ENCODE measurements around the gene FSTL4. TPM values are rescaled to one million over a fixed set of nuclear protein-coding genes. Genes with fewer than 3 reads are reported as not detected.

The FSTL4 gene
- total and polyA plus RNA-seq, 4 donors: 0.02 to 0.18 TPM; not detected in 2

DNA sequence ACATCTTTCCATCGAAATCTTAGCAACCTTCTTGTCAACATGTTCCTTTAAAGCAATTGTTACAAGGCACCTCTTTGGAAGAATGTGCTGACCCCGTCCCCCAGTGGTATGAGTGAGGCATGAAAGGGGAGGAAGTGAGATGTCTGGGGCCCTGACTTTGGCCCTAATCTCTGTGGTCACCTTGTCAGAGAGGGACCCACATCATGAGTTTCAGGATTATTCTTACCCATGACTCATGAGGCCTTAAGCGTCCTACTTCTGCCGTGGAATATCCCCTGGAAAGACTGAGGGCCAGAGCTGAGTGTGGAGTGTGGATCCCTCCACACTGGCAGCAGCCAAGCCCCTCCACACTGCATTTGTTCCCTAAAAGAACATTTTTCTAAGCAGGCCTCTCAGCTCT is 81.2 kb downstream of the FSTL4 start:
- H3K4me3 ChIP-seq (ENCODE audit: low read depth in 1 of 3, low read length in 3 of 3): no peak overlapping the region
- 85% methylated on average over 4 of the region's 4 CpGs for WGBS
- no peaks in the 10 kb centered on the region for H3K4me1 ChIP-seq (ENCODE audit: control insufficient read depth in 4 of 4, insufficient read depth in 4 of 4, low read length in 3 of 4)
- no peak overlapping the region for H3K9ac ChIP-seq (ENCODE audit: low read depth in 1 of 2, low read length in 2 of 2)
- no peak for DNase-seq (ENCODE audit: low spot score)
- TF ChIP-seq, protein P1, sequence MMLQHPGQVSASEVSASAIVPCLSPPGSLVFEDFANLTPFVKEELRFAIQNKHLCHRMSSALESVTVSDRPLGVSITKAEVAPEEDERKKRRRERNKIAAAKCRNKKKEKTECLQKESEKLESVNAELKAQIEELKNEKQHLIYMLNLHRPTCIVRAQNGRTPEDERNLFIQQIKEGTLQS (IDR thresholded peaks at IDR 0.05): no peak
- no peak for TF ChIP-seq RXRA (IDR thresholded peaks at IDR 0.05)
- TF ChIP-seq, protein P2, sequence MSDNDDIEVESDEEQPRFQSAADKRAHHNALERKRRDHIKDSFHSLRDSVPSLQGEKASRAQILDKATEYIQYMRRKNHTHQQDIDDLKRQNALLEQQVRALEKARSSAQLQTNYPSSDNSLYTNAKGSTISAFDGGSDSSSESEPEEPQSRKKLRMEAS (IDR thresholded peaks at IDR 0.05): no peak
- TF ChIP-seq EGR1 (IDR thresholded peaks at IDR 0.05; ENCODE audit: low read depth in 2 of 2): no peak
- TF ChIP-seq YY1 (IDR thresholded peaks at IDR 0.05): no peak
- TF ChIP-seq, protein P3, sequence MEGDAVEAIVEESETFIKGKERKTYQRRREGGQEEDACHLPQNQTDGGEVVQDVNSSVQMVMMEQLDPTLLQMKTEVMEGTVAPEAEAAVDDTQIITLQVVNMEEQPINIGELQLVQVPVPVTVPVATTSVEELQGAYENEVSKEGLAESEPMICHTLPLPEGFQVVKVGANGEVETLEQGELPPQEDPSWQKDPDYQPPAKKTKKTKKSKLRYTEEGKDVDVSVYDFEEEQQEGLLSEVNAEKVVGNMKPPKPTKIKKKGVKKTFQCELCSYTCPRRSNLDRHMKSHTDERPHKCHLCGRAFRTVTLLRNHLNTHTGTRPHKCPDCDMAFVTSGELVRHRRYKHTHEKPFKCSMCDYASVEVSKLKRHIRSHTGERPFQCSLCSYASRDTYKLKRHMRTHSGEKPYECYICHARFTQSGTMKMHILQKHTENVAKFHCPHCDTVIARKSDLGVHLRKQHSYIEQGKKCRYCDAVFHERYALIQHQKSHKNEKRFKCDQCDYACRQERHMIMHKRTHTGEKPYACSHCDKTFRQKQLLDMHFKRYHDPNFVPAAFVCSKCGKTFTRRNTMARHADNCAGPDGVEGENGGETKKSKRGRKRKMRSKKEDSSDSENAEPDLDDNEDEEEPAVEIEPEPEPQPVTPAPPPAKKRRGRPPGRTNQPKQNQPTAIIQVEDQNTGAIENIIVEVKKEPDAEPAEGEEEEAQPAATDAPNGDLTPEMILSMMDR (IDR thresholded peaks at IDR 0.05; ENCODE audit: low read depth, low read length, missing input control): no peak
- no peak overlapping the region for H3K27ac ChIP-seq (ENCODE audit: low read depth in 1 of 2, low read length in 2 of 2)
- no peaks in the 10 kb centered on the region for H3K36me3 ChIP-seq (ENCODE audit: control insufficient read depth in 4 of 4, insufficient read depth in 3 of 4, low read depth in 1 of 4, low read length in 3 of 4)
- no peaks in the 10 kb centered on the region for H3K9me3 ChIP-seq (ENCODE audit: control insufficient read depth in 4 of 4, low read length in 3 of 4)
- peaks cover 0 to 2% (median 0%) of the 10 kb centered on the region in 4 donors for H3K27me3 ChIP-seq (ENCODE audit: control insufficient read depth in 4 of 4, insufficient read depth in 4 of 4, low read length in 3 of 4)

DNA sequence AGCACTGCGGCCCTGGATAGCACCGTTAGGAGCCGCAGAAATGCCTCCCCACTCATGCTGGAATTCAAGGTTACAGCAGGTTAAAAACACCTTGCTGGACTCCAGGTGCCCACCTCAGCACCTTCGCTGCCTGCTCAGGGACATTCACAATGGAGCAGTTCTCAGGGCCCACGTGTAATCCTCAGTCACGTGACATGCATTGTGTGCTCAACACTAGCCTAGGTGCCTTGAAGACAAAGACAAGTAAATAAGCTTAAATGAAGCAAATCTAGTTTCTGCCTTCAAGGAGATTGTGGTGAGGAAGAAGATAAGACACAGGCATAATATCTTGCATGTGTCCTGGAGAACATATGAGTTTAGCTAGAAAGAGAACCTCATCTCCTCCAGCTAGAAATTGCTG is 82.1 kb downstream of the FSTL4 start:
- no peaks in the 10 kb centered on the region for H3K4me1 ChIP-seq (ENCODE audit: control insufficient read depth in 4 of 4, insufficient read depth in 4 of 4, low read length in 3 of 4)
- no peak for TF ChIP-seq NR2F2 (IDR thresholded peaks at IDR 0.05)
- TF ChIP-seq FOXA2 (IDR thresholded peaks at IDR 0.05): no peak
- TF ChIP-seq, protein P1 (IDR thresholded peaks at IDR 0.05): no peak
- peaks cover 0 to 2% (median 0%) of the 10 kb centered on the region in 4 donors for H3K27me3 ChIP-seq (ENCODE audit: control insufficient read depth in 4 of 4, insufficient read depth in 4 of 4, low read length in 3 of 4)
- no peak for DNase-seq (ENCODE audit: low spot score)
- no peak overlapping the region for H3K27ac ChIP-seq (ENCODE audit: low read depth in 1 of 2, low read length in 2 of 2)
- H3K4me3 ChIP-seq (ENCODE audit: low read depth in 1 of 3, low read length in 3 of 3): no peak overlapping the region
- 80% methylated on average over 6 of the region's 6 CpGs for whole genome bisulfite sequencing
- no peaks in the 10 kb centered on the region for H3K9me3 ChIP-seq (ENCODE audit: control insufficient read depth in 4 of 4, low read length in 3 of 4)
- H3K9ac ChIP-seq (ENCODE audit: low read depth in 1 of 2, low read length in 2 of 2): no peak overlapping the region
- H3K36me3 ChIP-seq (ENCODE audit: control insufficient read depth in 4 of 4, insufficient read depth in 3 of 4, low read depth in 1 of 4, low read length in 3 of 4): no peaks in the 10 kb centered on the region

DNA sequence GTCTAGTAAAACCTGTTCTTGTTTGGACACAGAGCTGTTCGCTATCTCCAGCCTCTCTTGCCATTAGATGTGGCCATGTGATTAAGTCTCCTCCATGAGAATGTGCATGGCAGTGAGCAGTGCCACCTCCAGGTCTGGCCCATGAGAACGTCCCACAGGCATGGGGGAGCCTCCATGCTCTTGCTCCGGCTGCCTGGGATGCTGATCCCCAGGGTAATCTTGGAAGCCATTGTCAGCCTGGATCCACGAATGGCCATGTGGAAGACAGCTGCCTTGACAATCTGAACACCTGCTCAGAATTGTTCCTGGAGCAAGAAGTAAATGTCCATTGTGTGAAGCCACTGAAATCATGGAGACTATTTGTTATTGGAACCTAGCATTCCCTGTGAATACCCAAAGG is 83.5 kb downstream of the FSTL4 start:
- H3K9me3 ChIP-seq (ENCODE audit: control insufficient read depth in 4 of 4, low read length in 3 of 4): no peaks in the 10 kb centered on the region
- TF ChIP-seq FOXA1 (IDR thresholded peaks at IDR 0.05) (no peak), EGR1 (IDR thresholded peaks at IDR 0.05; ENCODE audit: low read depth in 2 of 2) (no peak), SP1 (IDR thresholded peaks at IDR 0.05) (no peak), HNF4A (conservative IDR thresholded peaks at IDR 0.05) (no peak), HNF4G (IDR thresholded peaks at IDR 0.05) (no peak), JUND (IDR thresholded peaks at IDR 0.05) (no peak), RXRA (IDR thresholded peaks at IDR 0.05) (no peak), YY1 (IDR thresholded peaks at IDR 0.05) (no peak), GABPA (IDR thresholded peaks at IDR 0.05 in 1 of 2, conservative IDR thresholded peaks at IDR 0.05 in 1 of 2) (no peak), TAF1 (conservative IDR thresholded peaks at IDR 0.05) (no peak), NR2F2 (IDR thresholded peaks at IDR 0.05) (no peak)
- TF ChIP-seq, protein P3 (IDR thresholded peaks at IDR 0.05; ENCODE audit: low read depth, low read length, missing input control): no peak
- TF ChIP-seq, protein P2 (IDR thresholded peaks at IDR 0.05): no peak
- TF ChIP-seq, protein P1 (IDR thresholded peaks at IDR 0.05): no peak
- TF ChIP-seq, protein P4, sequence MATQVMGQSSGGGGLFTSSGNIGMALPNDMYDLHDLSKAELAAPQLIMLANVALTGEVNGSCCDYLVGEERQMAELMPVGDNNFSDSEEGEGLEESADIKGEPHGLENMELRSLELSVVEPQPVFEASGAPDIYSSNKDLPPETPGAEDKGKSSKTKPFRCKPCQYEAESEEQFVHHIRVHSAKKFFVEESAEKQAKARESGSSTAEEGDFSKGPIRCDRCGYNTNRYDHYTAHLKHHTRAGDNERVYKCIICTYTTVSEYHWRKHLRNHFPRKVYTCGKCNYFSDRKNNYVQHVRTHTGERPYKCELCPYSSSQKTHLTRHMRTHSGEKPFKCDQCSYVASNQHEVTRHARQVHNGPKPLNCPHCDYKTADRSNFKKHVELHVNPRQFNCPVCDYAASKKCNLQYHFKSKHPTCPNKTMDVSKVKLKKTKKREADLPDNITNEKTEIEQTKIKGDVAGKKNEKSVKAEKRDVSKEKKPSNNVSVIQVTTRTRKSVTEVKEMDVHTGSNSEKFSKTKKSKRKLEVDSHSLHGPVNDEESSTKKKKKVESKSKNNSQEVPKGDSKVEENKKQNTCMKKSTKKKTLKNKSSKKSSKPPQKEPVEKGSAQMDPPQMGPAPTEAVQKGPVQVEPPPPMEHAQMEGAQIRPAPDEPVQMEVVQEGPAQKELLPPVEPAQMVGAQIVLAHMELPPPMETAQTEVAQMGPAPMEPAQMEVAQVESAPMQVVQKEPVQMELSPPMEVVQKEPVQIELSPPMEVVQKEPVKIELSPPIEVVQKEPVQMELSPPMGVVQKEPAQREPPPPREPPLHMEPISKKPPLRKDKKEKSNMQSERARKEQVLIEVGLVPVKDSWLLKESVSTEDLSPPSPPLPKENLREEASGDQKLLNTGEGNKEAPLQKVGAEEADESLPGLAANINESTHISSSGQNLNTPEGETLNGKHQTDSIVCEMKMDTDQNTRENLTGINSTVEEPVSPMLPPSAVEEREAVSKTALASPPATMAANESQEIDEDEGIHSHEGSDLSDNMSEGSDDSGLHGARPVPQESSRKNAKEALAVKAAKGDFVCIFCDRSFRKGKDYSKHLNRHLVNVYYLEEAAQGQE (IDR thresholded peaks at IDR 0.05): no peak
- WGBS: 87% methylated on average over 4 of the region's 4 CpGs

More for the DNA sequence above, 83.5 kb downstream of the FSTL4 start:
- H3K27ac ChIP-seq (ENCODE audit: low read depth in 1 of 2, low read length in 2 of 2): no peak overlapping the region
- H3K4me1 ChIP-seq (ENCODE audit: control insufficient read depth in 4 of 4, insufficient read depth in 4 of 4, low read length in 3 of 4): no peaks in the 10 kb centered on the region
- no peak overlapping the region for H3K9ac ChIP-seq (ENCODE audit: low read depth in 1 of 2, low read length in 2 of 2)
- H3K4me3 ChIP-seq (ENCODE audit: low read depth in 1 of 3, low read length in 3 of 3): no peak overlapping the region
- H3K27me3 ChIP-seq (ENCODE audit: control insufficient read depth in 4 of 4, insufficient read depth in 4 of 4, low read length in 3 of 4): peaks cover 0 to 2% (median 0%) of the 10 kb centered on the region in 4 donors
- no peak for DNase-seq (ENCODE audit: low spot score)
- no peaks in the 10 kb centered on the region for H3K36me3 ChIP-seq (ENCODE audit: control insufficient read depth in 4 of 4, insufficient read depth in 3 of 4, low read depth in 1 of 4, low read length in 3 of 4)

Measured in liver (tissue), 9 donors.